ENCODE results near the gene OGFOD2. TPM values are rescaled to one million over a fixed set of nuclear protein-coding genes. Genes with fewer than 3 reads are reported as not detected.

The OGFOD2 gene
- total RNA-seq, 2 experiments from 2014 or later, result 13.1 to 25.0 TPM

DNA sequence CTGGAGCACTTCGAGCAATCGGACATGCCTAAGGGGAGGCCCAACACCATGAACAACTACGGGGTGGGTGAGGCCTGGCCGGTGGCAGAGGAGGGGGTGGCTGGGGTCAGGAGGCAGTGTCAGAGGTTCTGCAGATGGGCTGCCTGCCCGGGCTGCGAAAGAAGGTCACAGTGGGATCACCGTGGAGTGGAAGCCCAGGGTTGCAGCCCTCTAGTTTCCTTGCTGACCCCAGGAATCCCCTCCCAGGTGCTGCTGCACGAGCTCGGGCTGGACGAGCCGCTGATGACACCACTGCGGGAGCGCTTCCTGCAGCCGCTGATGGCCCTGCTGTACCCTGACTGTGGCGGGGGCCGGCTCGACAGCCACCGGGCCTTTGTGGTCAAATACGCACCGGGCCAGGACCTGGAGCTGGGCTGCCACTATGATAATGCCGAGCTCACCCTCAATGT, 3.5 kb downstream of the OGFOD2 start:
- Histone ChIP-seq H3K36me3 (ENCODE audit: insufficient read depth, low read length) (peaks cover 45% of the 10 kb centered on the region), H4K20me1 (ENCODE audit: insufficient read depth, low read length) (0 out of 2 replicates have a peak, but pooled peaks cover 5% of the 10 kb centered on the region), H3K79me2 (ENCODE audit: insufficient read depth, low read depth, low read length) (peaks cover 28% of the 10 kb centered on the region), H3K9me2 (ENCODE audit: insufficient read depth, low read length) (no peaks in the 10 kb centered on the region), H3K4me2 (ENCODE audit: low read length) (no peak overlapping the region), H3K27ac (ENCODE audit: low read depth, low read length, poor library complexity, severe bottlenecking) (no peak overlapping the region), H3K9me3 (ENCODE audit: low read length) (no peaks in the 10 kb centered on the region), H2AFZ (ENCODE audit: low read length) (no peak overlapping the region), H3K4me1 (ENCODE audit: insufficient read depth, low read length, poor library complexity, severe bottlenecking) (peaks cover 48% of the 10 kb centered on the region), H3K4me3 (ENCODE audit: low read depth, low read length, poor library complexity, severe bottlenecking) (no peak overlapping the region)
- ChIA-PET POLR2A (interaction anchor here (1.7 kb wide), 1 partner anchor 8 kb away, joined by 8 read pairs; no protein-coding TSS in a partner anchor), CTCF (ENCODE audit: unreplicated experiment) (no interaction called here)
- no TSS peak for BruUV-seq (replicated peaks)
- no peak for DNase-seq (ENCODE audit: low spot score)
- TF ChIP-seq EZH2phosphoT487 (IDR thresholded peaks at IDR 0.05; ENCODE audit: borderline replicate concordance, low read depth, low read length), result no peak
- TF ChIP-seq, protein P1, sequence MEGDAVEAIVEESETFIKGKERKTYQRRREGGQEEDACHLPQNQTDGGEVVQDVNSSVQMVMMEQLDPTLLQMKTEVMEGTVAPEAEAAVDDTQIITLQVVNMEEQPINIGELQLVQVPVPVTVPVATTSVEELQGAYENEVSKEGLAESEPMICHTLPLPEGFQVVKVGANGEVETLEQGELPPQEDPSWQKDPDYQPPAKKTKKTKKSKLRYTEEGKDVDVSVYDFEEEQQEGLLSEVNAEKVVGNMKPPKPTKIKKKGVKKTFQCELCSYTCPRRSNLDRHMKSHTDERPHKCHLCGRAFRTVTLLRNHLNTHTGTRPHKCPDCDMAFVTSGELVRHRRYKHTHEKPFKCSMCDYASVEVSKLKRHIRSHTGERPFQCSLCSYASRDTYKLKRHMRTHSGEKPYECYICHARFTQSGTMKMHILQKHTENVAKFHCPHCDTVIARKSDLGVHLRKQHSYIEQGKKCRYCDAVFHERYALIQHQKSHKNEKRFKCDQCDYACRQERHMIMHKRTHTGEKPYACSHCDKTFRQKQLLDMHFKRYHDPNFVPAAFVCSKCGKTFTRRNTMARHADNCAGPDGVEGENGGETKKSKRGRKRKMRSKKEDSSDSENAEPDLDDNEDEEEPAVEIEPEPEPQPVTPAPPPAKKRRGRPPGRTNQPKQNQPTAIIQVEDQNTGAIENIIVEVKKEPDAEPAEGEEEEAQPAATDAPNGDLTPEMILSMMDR (conservative IDR thresholded peaks at IDR 0.05; ENCODE audit: low read length), result no peak
- intact Hi-C loops (cut with micrococcal nuclease; ENCODE audit: unreplicated experiment), result no loop called here

DNA sequence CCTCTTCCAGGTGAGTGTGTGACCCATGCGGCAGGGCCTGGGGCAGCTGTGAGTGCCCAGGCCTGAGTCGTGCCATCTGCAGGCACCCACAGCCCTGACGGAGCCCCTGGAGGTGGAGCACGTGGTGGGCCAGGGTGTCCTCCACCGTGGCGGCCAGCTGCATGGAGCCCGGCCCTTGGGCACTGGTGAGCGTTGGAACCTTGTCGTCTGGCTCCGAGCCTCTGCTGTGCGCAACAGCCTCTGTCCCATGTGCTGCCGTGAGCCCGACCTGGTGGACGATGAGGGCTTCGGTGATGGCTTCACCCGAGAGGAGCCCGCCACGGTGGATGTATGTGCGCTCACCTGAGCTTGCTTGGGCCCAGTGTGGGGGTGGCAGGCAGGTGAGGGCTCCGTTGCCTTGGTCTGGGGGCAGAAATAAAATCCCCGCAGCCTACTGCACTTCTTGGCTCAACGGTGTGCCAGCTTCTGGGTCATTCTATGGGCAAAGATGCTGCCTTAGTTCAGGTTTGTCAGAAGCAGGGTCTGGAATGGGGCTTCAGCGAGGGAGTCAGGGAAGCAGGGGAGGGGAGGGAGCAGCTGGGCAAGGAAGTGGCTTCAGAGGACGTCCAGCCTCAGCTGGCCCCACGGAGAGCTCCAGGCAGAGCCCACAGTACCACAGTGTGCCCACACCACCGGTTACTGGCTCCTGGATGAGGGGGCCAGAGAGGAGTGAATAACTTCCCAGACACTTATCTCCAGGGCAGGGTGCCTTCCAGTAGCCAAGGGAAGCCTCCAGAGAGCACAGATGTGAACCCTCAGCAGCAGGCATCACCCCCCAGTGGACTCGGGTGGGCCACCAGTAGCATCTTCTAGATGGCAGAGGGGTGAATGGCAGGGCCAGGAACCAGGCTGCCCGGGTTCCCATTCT, 4.2 kb downstream of the OGFOD2 start:
- H3K4me1 ChIP-seq (ENCODE audit: insufficient read depth, low read length, poor library complexity, severe bottlenecking), result peaks cover 51% of the 10 kb centered on the region
- POLR2A ChIA-PET, result interaction anchor here (0.5 to 1.7 kb wide), 4 partner anchors 8 to 301 kb away, joined by 3 to 8 read pairs (median 6); no protein-coding TSS in a partner anchor

More for the DNA sequence above, 4.2 kb downstream of the OGFOD2 start:
- BruUV-seq (replicated peaks), result TSS peak; percentile 40
- intact Hi-C loops (cut with micrococcal nuclease; ENCODE audit: unreplicated experiment), result no loop called here
- peak overlapping the region; percentile 72 for H3K27ac ChIP-seq (ENCODE audit: low read depth, low read length, poor library complexity, severe bottlenecking)
- no peaks in the 10 kb centered on the region for H3K9me2 ChIP-seq (ENCODE audit: insufficient read depth, low read length)
- no peak for TF ChIP-seq EZH2phosphoT487 (IDR thresholded peaks at IDR 0.05; ENCODE audit: borderline replicate concordance, low read depth, low read length)
- TF ChIP-seq, protein P1 (conservative IDR thresholded peaks at IDR 0.05; ENCODE audit: low read length), result no peak
- peak overlapping the region; percentile 30; the same call in 1 of the 2 replicates for H2AFZ ChIP-seq (ENCODE audit: low read length)
- 0 out of 2 replicates have a peak, but pooled peaks cover 5% of the 10 kb centered on the region for H4K20me1 ChIP-seq (ENCODE audit: insufficient read depth, low read length)
- no peaks in the 10 kb centered on the region for H3K9me3 ChIP-seq (ENCODE audit: low read length)
- H3K36me3 ChIP-seq (ENCODE audit: insufficient read depth, low read length), result peaks cover 52% of the 10 kb centered on the region
- H3K4me2 ChIP-seq (ENCODE audit: low read length), result peak overlapping the region; percentile 85
- peak overlapping the region; percentile 95 for H3K4me3 ChIP-seq (ENCODE audit: low read depth, low read length, poor library complexity, severe bottlenecking)
- peaks cover 28% of the 10 kb centered on the region for H3K79me2 ChIP-seq (ENCODE audit: insufficient read depth, low read depth, low read length)
- CTCF ChIA-PET (ENCODE audit: unreplicated experiment), result interaction anchor here (0.8 kb wide), 1 partner anchor 10 kb away, joined by 4 read pairs; no protein-coding TSS in a partner anchor
- no peak for DNase-seq (ENCODE audit: low spot score)
